HG03066 (cell line): ENCODE data around the gene SDK2.

Experiments used
- ATAC-seq: cut with Tn5 transposase; IDR thresholded peaks from one replicate; pipeline ENCODE4 v1.9.1; 2021; ENCODE audit warnings: low read depth; ENCODE audit not compliant: unreplicated experiment

The SDK2 gene

DNA sequence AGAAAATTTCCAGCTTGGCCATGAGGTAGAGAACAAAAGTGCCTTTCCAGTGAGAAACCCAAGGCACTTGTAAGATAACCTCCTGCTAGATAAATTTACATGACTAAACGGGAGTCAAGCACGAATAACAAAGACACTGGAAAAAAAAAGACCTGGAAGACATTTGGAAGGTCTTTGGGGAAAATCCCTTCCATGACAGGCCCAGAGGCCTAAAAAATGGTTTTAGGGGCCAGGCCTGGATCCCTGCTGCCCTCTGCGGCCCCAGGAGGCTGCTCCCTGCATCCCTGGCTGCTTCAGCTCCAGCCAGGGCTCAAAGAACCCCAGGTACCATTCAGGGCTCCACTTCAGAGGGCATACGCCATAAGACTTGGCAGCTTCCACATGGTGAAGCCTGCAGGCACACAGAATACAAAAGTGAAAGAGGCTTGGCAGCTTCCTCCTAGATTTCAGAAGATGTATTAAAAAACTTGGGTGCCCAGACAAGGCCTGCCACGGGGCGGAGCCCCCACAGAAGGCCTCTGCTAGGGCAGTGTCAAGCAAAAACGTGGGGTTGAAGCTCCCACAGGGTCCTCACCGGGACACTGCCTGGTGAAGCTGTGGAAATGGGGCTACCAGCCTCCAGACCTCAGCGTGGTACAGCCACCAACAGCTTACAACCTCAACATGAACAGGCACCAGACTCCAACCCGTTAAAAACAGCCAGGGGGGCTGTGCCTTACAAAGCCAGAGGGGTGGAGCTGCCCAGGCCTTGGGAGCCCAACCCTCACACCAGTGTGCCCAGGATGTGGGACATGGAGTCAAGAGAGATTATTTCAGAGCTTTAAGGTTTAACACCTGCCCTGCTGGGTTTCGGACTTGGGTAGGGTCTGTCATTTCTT lies 77.1 kb downstream of the SDK2 start:
- no peak for ATAC-seq

DNA sequence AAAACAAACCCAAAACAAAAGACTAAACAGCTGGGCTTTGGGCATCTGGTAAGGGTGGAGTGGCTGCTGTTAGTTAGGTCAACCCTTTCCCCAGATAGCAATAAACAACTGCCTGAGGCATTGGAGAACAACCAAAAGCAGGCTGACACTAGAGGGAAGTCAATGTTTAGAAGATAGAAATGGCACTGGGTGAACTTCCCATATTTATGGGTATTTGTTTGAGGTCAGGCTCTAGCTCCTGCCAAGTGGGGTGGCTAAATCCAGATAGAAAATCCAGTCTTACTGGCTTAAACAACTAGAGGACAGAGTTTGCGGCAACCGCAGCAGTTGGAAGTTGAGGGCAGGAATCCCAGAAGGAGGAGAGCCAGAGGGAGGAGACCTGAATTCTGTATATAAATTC lies 79.4 kb downstream of the SDK2 start:
- ATAC-seq = no peak

- ATAC-seq = no peak
These were observed 81.3 kb downstream of the SDK2 start for GRCh38 chr17:73562896-73563295.

- ATAC-seq = no peak
These were observed 83.1 kb downstream of the SDK2 start for GRCh38 chr17:73561111-73561510.

DNA sequence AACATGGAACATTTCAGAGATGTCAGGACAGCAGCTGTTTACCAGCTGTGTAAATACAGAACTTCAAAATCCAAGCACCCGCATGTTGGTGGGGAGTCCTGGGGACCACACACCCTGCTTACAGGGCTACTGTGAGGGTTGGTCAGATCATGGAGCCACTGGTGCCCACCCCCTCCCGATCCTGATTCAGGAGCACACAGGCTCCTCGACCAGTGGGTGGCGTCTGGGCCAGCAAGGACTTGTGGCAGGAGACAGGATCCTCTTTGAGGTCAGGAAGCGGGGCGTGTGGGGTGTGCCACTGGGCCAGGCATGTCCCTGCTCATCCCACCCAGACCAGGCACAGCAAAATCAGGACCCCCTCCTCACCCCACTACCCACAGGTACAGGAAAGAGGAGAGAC lies 83.6 kb downstream of the SDK2 start:
- ATAC-seq = no peak

GRCh38 chr17:73559532-73559931 lies 84.7 kb downstream of the SDK2 start:
- no peak for ATAC-seq

DNA sequence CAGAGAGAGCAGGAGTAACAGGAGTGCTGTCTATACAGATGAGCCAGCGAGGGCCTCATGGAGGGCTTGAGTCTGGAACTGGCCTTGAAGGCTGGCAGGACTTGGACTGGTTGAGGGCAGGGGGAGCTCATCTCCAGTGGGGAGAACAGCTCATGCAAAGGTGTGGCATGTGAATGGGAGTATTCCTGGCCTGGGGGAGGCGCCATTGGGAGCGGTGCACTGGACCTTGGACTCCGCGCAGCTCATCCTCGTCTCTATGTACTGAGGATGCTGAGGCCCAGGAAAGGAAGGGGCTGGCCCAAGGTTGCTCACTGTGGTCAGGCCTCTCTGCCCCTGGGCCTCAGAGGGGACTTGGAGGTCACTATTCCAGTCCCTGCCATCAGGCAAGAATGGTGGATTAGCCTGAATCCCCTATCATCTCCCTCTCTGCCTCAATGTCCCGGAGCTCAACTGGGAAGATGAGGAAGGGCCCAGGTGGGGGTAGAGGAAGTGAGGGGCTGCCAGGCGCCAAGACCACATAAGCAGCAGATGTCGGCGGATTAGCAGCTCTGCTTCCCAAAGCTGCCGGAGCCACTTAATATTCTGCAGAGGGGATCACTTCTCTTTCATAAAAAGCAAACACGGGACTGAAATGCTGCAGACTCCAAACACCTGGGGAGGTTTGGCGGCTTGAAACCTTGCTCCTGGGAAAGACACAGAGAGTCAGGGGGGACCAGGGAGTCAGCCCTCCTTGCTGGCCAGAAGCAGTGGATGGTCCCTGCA lies 88.9 kb downstream of the SDK2 start:
- no peak for ATAC-seq

GRCh38 chr17:73554498-73554897 lies 89.7 kb downstream of the SDK2 start:
- no peak for ATAC-seq

DNA sequence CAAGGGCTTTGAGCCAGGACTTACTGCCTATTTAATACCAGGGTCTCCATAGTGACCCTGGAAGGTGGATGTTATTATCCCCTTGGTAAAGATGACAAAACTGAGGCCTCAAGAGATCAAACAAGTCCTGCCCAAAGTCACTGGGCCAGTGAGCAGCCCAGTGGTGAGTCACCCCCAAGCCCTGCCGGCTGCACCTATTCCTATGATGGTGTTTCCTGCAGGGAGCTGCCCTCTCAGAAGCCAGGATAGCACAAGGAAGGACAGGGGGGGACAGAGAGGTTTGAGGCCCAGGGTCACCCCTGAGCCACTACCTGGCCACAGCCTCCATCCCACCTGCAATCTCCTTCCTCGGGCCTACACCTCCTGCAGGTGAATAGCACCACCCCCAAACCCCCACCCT lies 90.9 kb downstream of the SDK2 start:
- no peak for ATAC-seq

- no peak for ATAC-seq
These were observed 91.8 kb downstream of the SDK2 start for GRCh38 chr17:73552300-73553048.

DNA sequence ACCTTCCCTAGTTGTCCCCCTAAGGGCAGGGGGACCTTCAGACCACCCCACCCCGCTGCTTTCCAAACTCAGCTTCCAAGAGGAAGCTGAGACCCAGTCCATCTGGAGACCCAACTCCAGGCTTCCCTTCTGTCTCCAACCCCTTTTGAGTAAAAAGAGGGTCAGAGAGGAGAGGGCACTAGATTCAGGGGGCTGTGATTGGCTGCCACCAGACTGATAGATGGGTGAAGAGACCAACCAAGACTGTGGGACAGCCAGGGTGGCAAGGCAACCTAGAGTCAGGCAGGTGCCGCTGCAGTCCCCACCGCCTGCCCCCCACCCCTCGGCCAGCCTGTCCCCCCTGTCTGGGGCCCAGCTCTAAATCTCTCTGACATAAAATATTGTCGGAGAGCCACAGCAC lies 92.5 kb downstream of the SDK2 start:
- no peak for ATAC-seq

- no peak for ATAC-seq
These were observed 93.1 kb downstream of the SDK2 start for GRCh38 chr17:73551144-73551543.

DNA sequence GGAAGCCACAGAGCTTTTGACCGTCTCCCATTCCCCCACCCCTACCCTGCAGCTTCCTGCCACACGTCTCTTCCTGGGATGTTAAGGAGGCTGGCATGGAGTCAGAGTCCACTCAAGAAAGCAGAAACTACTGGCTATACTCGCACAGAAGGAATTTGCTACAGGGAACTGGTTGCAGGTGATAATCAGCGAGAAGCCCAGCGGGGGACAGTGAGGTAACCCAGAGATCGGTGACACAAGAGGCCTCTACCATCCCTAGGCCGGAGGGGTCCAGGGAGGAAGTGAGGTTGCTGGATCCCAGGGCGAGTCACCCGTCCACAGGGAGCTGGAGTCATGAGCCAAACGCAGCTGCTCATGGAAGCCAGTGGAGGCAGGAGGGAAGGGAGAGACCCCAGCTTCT lies 93.7 kb downstream of the SDK2 start:
- no peak for ATAC-seq

DNA sequence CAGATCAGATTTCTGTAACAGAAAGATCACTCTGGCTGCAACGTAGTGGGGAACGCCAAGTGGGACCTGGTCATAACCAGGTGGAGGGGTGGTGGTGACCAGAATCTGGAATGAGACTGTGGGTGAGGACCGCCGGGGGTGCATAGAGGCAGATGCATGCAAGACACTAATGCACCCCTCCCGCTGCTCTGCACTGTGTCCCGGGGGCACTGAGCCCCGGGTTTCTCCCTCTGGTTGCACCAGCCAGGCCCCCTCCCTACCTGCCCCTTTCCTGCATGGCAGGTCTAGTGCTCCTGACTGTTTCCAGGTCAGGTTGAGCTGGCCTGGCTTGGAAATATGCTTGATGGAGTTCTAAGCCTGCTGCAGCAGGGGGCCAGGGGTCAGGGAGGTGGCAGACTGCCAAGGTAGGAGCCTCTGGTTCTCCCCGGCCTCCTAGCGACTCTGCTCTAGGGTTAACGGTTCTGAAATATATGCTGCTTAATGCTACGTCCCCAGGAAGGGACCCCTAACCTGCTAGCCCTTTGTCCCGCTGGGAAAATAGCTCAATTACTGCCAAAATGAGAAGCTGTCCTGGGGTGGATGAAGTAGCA lies 94.3 kb downstream of the SDK2 start:
- ATAC-seq = no peak

GRCh38 chr17:73548620-73549311 lies 95.5 kb downstream of the SDK2 start:
- ATAC-seq = no peak

GRCh38 chr17:73547790-73548189 lies 96.5 kb downstream of the SDK2 start:
- no peak for ATAC-seq

- no peak for ATAC-seq
These were observed 97.3 kb downstream of the SDK2 start for GRCh38 chr17:73546770-73547536.

DNA sequence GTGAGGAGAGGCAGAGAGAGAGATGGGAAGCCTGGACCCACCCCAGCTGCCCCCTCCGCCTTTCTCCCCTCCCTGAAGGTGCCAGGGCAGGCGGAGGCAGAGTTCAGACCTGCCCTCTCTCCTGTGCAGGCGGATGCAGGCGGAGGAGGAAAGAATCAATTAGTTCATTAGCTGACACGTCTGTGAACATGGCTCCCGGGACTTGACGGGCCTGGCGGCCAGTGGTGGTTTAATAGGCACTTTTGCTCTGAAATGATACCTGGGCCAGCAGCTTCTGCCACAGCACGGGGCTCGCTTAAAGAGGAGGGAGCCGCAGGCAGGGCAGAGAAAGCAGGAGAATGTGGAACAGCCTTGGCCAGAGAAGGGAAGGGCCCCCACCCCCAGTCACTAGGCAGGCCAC lies 98.1 kb downstream of the SDK2 start:
- ATAC-seq = no peak
